MCF 10A (cell line): Measurements from ENCODE around the gene ZSWIM5. TPM values are rescaled to one million over a fixed set of nuclear protein-coding genes. Genes with fewer than 3 reads are reported as not detected.
"Not testable (repeated sequence)": the region's sequence is repeated elsewhere in the genome, so short reads cannot be mapped to it uniquely, and the experiment has no call there.

Source experiments
- BruUV-seq: library from RNA; stranded (reverse); fragments of 400-500 nt; replicated peaks from 2 replicates; lab custom pipeline; 2021; lab: Mats Ljungman, UMichigan
- CTCF ChIA-PET: fragments of 300-600 bp; sonication (Branson Sonifier 250); formaldehyde crosslinking; extraction: SDS; loops from one replicate; lab custom pipeline; 2021; ENCODE audit warnings: antibody characterized with exemption, inconsistent platforms; lab: Yijun Ruan, JAX
- POLR2A ChIA-PET: fragments of 300-600, 350-650 bp; sonication (Branson Sonifier 250); formaldehyde crosslinking; extraction: SDS; loops from one replicate; lab custom pipeline; 2020; ENCODE audit warnings: antibody characterized with exemption, inconsistent platforms; lab: Yijun Ruan, JAX
- DNase-seq: peaks from one replicate; pipeline ENCODE4 v3.0.0-alpha.2; 2018; ENCODE audit not compliant: unreplicated experiment
- H3K27ac Mint-ChIP-seq: one replicate; pipeline ENCODE4 v1.8.0; 2022; ENCODE audit warnings: mild to moderate bottlenecking, low read depth, mixed read lengths; ENCODE audit not compliant: unreplicated experiment
- H3K27me3 Mint-ChIP-seq: one replicate; pipeline ENCODE4 v1.8.0; 2022; ENCODE audit warnings: mixed read lengths; ENCODE audit not compliant: insufficient read depth, unreplicated experiment
- H3K36me3 Mint-ChIP-seq: one replicate; pipeline ENCODE4 v1.8.0; 2022; ENCODE audit warnings: mild to moderate bottlenecking, moderate library complexity, mixed read lengths; ENCODE audit not compliant: insufficient read depth, unreplicated experiment
- H3K4me1 Mint-ChIP-seq: one replicate; pipeline ENCODE4 v1.8.0; 2022; ENCODE audit warnings: mixed read lengths; ENCODE audit not compliant: insufficient read depth, unreplicated experiment
- H3K4me3 Mint-ChIP-seq: one replicate; pipeline ENCODE4 v1.8.0; 2022; ENCODE audit warnings: mild to moderate bottlenecking, moderate library complexity, mixed read lengths; ENCODE audit not compliant: unreplicated experiment
- H3K9me3 Mint-ChIP-seq: one replicate; pipeline ENCODE4 v1.8.0; 2022; ENCODE audit warnings: mixed read lengths; ENCODE audit not compliant: unreplicated experiment
- intact Hi-C: fragments of 100-400 bp; cut with micrococcal nuclease; formaldehyde crosslinking; loops from 2 replicates; pipeline ENCODE4 v1.14.1; 2022
- total RNA-seq: library from RNA; stranded (reverse); gene quantifications from 2 replicates; pipeline ENCODE4 v1.2.3, GENCODE V29; 2022
- TF ChIP-seq, protein P1 (sequence below): fragments of 200-600 bp; IDR thresholded peaks from one replicate; pipeline ENCODE4 v1.8.0; 2022; ENCODE audit warnings: antibody characterized with exemption, mild to moderate bottlenecking; ENCODE audit not compliant: unreplicated experiment

ZSWIM5 gene
- total RNA-seq, 1 experiment from 2014 or later: 0.14 TPM

DNA sequence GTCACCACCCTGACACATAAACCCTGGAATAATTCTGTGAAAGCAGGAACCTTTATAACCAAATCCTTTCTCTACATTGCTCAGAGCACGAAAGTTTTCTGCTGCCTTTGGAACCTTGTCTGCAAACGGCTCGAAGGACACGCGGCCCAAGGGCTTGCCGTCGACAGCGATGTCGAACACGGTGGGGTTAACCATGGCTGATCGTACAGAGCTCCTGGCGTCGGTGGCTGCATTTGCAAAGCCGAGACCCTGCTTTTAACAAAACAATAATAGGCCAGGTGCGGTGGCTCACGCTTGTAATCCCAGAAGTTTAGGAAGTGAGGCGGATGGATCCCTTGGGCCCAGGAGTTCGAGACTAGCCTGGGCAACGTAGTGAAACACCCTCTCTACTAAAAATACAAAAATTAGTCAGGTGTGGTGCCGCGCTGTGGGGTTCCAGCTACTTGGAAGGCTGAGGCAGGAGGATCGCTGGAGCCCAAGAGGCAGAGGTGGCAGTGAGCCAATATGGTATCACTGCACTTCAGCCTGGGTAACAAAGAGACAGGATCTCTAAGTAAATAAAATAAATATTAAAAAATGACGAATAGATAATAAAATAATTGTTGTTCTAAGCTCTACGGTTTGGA lies 217.8 kb downstream of the ZSWIM5 start:
- peaks cover 5% of the 10 kb centered on the region for H3K4me1 Mint-ChIP-seq
- H3K36me3 Mint-ChIP-seq: peaks cover 4% of the 10 kb centered on the region
- H3K27ac Mint-ChIP-seq: no peak overlapping the region
- no peak for DNase-seq
- POLR2A ChIA-PET: interaction anchor here (0.6 to 1.0 kb wide), 5 partner anchors 24 to 1339 kb away, joined by 3 read pairs; partner anchors contain the start of genes KDM4A and RPS8
- H3K27me3 Mint-ChIP-seq: no peaks in the 10 kb centered on the region
- H3K4me3 Mint-ChIP-seq: no peak overlapping the region
- CTCF ChIA-PET: interaction anchor here (0.6 to 1.4 kb wide), 3 partner anchors 9 to 257 kb away, joined by 3 to 4 read pairs (median 4); partner anchors contain the start of gene RNU5D-1
- BruUV-seq: no TSS peak
- H3K9me3 Mint-ChIP-seq: no peaks in the 10 kb centered on the region
- intact Hi-C loops: no loop called here
- TF ChIP-seq, protein P1, sequence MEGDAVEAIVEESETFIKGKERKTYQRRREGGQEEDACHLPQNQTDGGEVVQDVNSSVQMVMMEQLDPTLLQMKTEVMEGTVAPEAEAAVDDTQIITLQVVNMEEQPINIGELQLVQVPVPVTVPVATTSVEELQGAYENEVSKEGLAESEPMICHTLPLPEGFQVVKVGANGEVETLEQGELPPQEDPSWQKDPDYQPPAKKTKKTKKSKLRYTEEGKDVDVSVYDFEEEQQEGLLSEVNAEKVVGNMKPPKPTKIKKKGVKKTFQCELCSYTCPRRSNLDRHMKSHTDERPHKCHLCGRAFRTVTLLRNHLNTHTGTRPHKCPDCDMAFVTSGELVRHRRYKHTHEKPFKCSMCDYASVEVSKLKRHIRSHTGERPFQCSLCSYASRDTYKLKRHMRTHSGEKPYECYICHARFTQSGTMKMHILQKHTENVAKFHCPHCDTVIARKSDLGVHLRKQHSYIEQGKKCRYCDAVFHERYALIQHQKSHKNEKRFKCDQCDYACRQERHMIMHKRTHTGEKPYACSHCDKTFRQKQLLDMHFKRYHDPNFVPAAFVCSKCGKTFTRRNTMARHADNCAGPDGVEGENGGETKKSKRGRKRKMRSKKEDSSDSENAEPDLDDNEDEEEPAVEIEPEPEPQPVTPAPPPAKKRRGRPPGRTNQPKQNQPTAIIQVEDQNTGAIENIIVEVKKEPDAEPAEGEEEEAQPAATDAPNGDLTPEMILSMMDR: no peak

DNA sequence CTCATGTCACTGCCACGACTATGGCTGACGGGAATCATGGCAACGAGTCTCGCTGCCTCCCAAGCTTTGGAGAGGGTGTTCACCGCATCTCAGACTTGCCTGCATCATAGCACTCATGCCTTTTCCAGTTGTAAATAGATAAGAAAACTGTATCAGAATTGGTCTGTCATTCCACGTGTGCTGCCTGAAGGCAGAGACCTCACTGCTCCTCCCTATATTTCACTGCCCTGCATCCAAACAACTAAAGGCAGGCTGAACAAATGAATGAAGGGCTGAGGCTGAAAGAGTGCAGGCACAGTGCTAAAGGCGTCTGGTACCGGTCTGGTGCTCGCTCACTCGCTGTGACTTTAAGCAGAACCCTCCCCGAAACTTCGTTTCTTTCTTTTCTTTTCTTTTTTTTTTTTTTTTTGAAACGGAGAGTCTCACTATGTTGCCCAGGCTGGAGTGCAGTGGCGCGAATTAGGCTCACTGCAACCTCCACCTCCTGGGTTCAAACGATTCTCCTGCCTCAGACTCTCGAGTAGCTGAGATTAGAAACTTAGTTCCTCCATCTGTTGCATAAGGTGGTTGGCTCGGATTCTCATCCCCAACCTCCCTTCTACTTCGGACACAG lies 220.6 kb downstream of the ZSWIM5 start:
- Mint-ChIP-seq H3K27ac (peak overlapping the region; percentile 40), H3K27me3 (no peaks in the 10 kb centered on the region), H3K4me1 (peaks cover 5% of the 10 kb centered on the region), H3K36me3 (peaks cover 9% of the 10 kb centered on the region), H3K4me3 (peak overlapping the region; percentile 90), H3K9me3 (no peaks in the 10 kb centered on the region)
- TSS peak; percentile 67 for BruUV-seq
- TF ChIP-seq, protein P1: no peak
- intact Hi-C loops: loop anchor here (1.0 kb wide), 1 partner anchor 150 kb away; no protein-coding TSS in a partner anchor
- peak; percentile 8 for DNase-seq
- CTCF ChIA-PET: interaction anchor here (0.6 to 2.2 kb wide), 7 partner anchors 28 to 192 kb away, joined by 3 to 10 read pairs (median 4); no protein-coding TSS in a partner anchor
- POLR2A ChIA-PET: interaction anchor here (0.6 to 3.9 kb wide), 28 partner anchors 10 to 1039 kb away, joined by 3 to 56 read pairs (median 4); partner anchors contain the start of genes HECTD3, KIF2C, MUTYH and RPS8

DNA sequence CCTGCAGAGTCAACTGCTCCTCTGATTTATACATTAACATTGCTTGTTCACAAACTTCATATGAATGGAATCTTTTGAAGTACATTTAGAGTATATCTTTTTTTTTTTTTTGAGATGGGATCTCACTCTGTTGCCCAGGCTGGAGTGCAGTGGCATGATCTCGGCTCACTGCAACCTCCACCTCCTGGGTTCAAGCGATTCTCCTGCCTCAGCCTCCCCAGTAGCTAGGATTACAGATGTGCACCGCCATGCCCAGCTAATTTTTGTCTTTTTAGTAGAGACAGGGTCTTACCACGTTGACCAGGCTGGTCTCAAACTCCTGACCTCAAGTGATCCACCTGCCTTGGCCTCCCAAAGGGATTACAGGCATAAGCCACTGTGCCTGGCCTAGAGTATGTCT lies 229.0 kb downstream of the ZSWIM5 start:
- H3K4me3 Mint-ChIP-seq, DNase-seq, H3K27me3 Mint-ChIP-seq, H3K4me1 Mint-ChIP-seq, intact Hi-C loops, CTCF ChIA-PET, POLR2A ChIA-PET, BruUV-seq, H3K9me3 Mint-ChIP-seq, H3K27ac Mint-ChIP-seq: not testable (repeated sequence)
- peaks cover 72% of the 10 kb centered on the region for H3K36me3 Mint-ChIP-seq

DNA sequence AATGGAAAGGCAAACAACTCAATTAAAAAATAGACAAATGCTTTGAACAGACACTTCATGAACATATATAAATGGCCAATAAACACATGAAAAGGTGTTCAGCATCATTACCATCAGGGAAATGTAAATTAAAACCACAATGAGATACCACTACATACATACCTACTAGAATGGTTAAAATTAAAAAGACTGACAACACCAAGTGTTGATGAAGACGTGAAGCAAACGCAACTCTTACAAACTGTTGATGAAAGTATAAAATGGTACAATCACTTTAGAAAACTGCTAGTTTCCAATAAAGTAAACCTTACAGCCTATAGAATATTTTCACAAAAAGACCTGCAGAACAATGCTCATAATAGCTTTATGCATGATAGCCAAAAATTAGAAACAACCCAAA lies 230.2 kb downstream of the ZSWIM5 start:
- no peak for DNase-seq
- no TSS peak for BruUV-seq

More for the DNA sequence above, 230.2 kb downstream of the ZSWIM5 start:
- ChIA-PET POLR2A (no interaction called here), CTCF (interaction anchor here (1.0 kb wide), 1 partner anchor 51 kb away, joined by 3 read pairs; no protein-coding TSS in a partner anchor)
- no peaks in the 10 kb centered on the region for H3K27me3 Mint-ChIP-seq
- H3K27ac Mint-ChIP-seq: no peak overlapping the region
- H3K4me3 Mint-ChIP-seq: no peak overlapping the region
- intact Hi-C loops: no loop called here
- H3K36me3 Mint-ChIP-seq: peaks cover 80% of the 10 kb centered on the region
- TF ChIP-seq, protein P1: no peak
- H3K9me3 Mint-ChIP-seq: peaks cover 9% of the 10 kb centered on the region
- no peaks in the 10 kb centered on the region for H3K4me1 Mint-ChIP-seq
